HG02642 (cell line): ENCODE measurements around the gene LARGE2.

Experiments used
- ATAC-seq: cut with Tn5 transposase; IDR thresholded peaks from one replicate; pipeline ENCODE4 v1.9.1; 2021; ENCODE audit warnings: mild to moderate bottlenecking; ENCODE audit not compliant: unreplicated experiment, poor library complexity

The LARGE2 gene

GRCh38 chr11:45922425-45923082, at the start of gene LARGE2:
Gene LARGE2 (plus strand): TSS chr11:45922656. CDS start chr11:45922883, 227 bp downstream.
- ATAC-seq, result no peak

GRCh38 chr11:45876401-45876800, 46.1 kb upstream of the LARGE2 start:
- ATAC-seq, result no peak

DNA sequence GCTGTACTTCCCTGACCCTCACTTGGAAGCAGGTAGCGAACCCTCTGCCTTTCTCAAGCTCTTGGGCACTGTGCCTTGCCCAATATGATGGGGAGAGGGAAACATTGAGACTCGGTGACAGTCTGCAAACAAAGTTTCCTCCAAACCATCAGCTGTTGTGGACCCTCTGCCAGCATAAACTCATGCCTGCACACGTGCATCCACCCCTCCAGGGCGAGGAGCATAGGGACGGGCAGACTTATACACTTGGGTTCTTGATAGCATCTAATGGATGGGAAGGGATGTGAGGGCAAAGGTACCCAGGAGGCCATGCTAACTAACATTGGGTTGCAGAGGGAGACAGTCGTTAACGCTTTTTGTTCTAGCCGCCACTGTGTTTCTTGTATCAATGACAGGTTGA, 45.2 kb upstream of the LARGE2 start:
- ATAC-seq, result no peak

- ATAC-seq, result no peak
Observed at GRCh38 chr11:45877845-45878244, 44.6 kb upstream of the LARGE2 start.

DNA sequence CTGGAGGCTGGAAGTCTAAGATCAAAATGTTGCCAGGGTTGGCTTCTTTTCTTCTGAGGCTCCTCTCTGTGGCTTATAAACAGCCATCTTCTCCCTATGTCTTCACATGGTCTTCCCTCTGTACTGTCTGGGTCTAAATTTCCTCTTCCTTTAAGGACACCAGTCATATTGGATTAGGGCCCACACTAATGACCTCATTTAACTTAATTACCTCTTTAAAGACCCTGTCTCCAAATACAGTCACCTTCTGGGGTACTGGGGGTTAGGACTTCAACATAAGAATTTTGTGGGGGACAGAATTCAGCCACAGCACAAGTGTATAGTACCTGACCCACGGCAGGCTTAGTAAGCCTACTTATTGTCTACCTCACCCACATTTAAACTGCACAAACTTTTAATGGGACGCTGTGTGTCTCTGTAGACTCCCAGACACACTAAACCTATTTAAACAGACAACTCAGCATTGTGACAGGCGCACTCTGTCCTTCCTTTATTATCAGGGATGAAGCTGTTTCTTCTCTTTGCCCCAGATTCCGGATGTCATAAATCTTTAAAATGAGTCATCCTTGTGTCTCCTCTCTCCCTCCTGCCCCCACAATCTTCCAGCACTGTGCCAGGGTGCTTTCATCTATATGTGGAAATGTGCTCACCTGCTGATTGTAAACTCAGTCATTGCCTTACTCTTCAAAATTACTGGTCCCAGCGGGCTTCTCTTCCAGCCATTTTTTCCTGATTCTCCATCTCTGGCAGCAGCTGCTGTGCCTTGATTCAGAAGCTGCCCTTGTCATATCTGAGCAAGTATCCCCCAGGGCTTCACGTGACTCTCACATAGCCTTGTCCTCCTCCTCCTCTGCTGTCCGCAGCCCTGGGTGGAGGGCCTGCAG, 42.4 kb upstream of the LARGE2 start:
- ATAC-seq, result no peak

GRCh38 chr11:45880772-45881570, 41.5 kb upstream of the LARGE2 start:
- ATAC-seq, result no peak

DNA sequence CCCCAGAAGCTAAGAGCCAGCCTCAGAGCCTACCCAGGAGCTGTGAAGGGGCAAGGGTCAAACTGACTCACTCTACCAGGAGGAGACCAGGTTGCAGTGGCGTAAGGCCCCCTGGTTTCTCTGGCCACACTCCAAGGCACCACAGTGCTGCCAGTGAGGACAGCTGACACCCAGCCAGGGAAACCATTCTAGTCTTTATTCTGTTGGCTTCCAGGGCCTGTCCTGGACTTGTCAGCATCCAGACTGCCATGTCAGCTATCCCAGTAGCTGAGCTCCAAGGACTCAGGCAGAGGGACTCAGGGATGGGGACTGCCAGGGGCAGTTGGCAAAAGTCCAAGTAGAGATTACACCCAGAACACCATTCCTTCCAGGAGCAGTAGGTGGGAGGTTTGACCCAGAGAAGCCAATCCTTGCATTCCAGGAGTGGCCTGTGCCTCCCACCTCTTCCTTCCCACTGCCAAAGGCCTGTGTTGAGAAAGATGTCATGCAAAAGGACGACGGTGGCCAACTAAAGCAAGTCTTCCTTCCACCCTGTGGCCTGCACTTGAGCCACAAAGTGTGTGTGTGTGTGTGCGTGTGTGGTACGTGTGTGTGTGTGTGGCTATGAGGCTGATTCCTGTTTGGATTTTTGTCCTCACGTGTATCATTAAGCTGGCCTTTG, 40.6 kb upstream of the LARGE2 start:
- ATAC-seq, result no peak

DNA sequence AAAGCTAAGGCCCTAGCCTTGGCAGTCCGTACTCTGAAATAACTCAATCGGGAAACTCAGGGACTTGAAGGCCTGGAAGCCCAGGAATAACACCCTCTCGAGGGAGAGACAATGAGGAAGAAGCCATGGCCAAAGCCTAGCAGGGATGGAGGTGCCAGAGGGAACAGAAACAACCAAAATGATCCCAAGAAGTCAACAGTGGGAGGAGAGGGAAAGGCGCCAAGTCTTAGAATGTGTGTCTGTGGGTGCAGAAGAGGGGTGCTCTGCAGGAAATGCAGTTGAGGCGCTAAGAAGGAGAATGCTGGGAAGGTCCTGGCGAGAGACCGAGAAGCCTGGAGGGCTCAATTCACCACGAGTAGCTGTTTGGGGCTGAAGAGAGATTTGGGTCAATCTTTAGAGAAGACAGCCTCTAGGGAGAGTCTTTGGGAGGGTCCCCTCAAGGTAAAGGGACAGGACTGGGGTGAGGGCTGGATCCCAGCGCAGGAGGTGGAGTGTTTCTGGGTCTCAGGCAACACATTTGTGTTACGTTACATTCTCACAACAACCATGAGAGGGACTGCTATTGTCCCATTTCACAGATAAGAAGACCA, 37.8 kb upstream of the LARGE2 start:
- no peak for ATAC-seq

- ATAC-seq, result peak; percentile 65
Observed at GRCh38 chr11:45885274-45885920, 37.1 kb upstream of the LARGE2 start, which contains the start of gene MAPK8IP1. Gene MAPK8IP1 (plus strand): TSS chr11:45885651. CDS start chr11:45885821, 170 bp downstream.

DNA sequence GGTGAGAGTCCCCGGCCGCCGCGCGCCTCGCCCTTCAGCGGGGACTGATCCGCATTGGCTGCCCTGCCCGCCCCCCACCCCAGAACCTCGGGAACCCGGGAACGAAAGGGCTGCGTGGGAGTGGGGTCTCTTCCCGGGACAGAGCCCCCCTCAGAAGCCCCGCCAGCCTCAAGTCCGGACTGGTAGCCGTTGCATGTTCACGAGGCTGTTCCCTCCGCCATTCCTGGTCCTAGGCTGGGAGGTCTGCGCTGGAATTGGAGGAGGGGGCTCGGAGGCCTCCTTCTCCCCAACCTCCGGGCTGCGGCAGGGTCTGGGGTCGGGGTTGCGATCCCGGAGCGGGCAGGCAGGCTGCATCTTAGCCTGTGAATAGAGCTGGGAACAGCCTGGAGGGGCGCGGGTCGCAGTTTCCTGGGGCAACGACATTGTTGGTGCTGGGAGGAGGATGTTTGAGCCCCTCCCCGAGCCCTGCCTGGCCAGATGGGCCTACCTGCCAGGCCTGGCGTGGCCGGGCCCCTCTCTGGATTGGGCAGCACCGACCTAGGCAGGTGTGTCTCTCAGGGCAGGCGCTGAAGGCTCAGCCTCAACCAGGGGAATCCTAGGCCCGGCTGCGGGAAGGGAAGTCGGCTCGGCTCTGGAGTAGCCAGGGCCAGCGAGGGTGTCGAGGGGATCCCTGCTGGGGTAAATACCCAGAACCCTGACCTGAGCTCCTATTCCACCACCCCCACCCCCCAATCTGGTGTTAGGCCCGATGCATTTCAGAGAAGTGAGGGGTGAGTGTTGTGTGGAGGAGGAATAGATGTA, 36.3 kb upstream of the LARGE2 start:
- no peak for ATAC-seq

- no peak for ATAC-seq
Observed at GRCh38 chr11:45886816-45887520, 35.5 kb upstream of the LARGE2 start.

DNA sequence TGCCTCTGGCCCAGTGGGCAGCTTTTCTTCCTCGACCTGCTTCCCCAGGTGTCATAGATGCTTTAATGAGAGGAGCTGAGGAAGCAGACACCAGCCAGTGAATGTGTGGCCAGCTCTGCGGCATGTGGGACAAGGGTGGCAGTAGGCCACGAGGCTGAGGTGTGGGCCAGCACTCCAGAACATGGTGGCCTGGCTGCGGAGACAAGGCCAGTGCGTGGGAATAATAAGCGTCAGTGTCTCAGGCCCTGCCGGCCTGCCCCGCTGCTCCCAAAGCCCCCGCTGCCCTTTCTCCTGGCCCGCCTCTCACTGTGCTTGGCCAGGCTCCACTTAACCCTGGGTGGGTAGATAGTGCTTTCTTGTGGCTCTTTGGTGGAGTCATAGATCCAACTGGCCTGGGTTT, 34.9 kb upstream of the LARGE2 start:
- no peak for ATAC-seq

GRCh38 chr11:45889555-45889954, 32.9 kb upstream of the LARGE2 start:
- no peak for ATAC-seq

GRCh38 chr11:45889966-45890365, 32.5 kb upstream of the LARGE2 start:
- ATAC-seq, result no peak

GRCh38 chr11:45890886-45891550, 31.4 kb upstream of the LARGE2 start:
- no peak for ATAC-seq

- ATAC-seq, result no peak
Observed at GRCh38 chr11:45892856-45893255, 29.6 kb upstream of the LARGE2 start.

- no peak for ATAC-seq
Observed at GRCh38 chr11:45894555-45895247, 27.8 kb upstream of the LARGE2 start.
